Uterus (tissue), 2 donors: Measurements from ENCODE around the gene STEAP2.

ENCODE experiments used
- POLR2A ChIP-seq, 2 donors: fragments of 450-650 bp; IDR thresholded peaks; one replicate each; pipeline ENCODE4 v1.6.1; 2016; ENCODE audit warnings: antibody characterized with exemption in 2 of 2, mild to moderate bottlenecking in 1 of 2, moderate library complexity in 1 of 2
- TF ChIP-seq, protein P1 (sequence below), 4 experiments: fragments of 200-600 bp in 2 of 4; fragments of 450-650 bp in 2 of 4; sonication (generic) in 2 of 4; IDR thresholded peaks; one replicate each; pipeline ENCODE4 v1.5.1; 2016 to 2019; ENCODE audit warnings: antibody characterized with exemption in 4 of 4, mild to moderate bottlenecking in 2 of 4, moderate library complexity in 1 of 4

DNA sequence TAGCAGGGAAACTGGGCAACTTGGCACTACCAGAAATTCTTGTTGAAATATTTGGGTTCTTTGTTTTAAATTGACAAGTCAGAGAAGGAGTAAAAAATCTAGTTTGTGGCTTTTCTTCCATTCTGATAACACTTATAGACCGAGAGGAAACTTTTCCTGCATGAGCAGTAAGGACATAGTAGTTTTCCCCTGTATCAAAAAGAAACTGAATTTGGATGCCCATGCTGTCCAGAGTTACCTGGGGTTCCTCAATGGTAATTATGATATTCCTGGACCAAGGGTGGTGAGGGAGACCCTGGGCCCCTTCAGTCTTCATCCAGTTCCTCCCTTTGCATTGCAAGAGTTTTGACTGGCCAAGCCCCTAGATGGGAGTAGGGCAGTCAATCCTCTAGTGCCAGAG, 19.9 kb upstream of the STEAP2 start:
- TF ChIP-seq, protein P1, sequence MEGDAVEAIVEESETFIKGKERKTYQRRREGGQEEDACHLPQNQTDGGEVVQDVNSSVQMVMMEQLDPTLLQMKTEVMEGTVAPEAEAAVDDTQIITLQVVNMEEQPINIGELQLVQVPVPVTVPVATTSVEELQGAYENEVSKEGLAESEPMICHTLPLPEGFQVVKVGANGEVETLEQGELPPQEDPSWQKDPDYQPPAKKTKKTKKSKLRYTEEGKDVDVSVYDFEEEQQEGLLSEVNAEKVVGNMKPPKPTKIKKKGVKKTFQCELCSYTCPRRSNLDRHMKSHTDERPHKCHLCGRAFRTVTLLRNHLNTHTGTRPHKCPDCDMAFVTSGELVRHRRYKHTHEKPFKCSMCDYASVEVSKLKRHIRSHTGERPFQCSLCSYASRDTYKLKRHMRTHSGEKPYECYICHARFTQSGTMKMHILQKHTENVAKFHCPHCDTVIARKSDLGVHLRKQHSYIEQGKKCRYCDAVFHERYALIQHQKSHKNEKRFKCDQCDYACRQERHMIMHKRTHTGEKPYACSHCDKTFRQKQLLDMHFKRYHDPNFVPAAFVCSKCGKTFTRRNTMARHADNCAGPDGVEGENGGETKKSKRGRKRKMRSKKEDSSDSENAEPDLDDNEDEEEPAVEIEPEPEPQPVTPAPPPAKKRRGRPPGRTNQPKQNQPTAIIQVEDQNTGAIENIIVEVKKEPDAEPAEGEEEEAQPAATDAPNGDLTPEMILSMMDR (IDR thresholded peaks at IDR 0.05): no peak
- no peak for TF ChIP-seq POLR2A (IDR thresholded peaks at IDR 0.05)
